Fibroblast of skin of right quadriceps (primary cell): ENCODE data around the gene TEAD1.
A peak's percentile ranks its signal among the peaks of the same experiment; 100 is the strongest.

Experiments
- DNase-seq: peaks from one replicate; pipeline ENCODE4 v3.0.0-alpha.2; 2013

TEAD1 gene

GRCh38 chr11:12667646-12668045, 6.6 kb upstream of the TEAD1 start:
- DNase-seq: no peak

DNA sequence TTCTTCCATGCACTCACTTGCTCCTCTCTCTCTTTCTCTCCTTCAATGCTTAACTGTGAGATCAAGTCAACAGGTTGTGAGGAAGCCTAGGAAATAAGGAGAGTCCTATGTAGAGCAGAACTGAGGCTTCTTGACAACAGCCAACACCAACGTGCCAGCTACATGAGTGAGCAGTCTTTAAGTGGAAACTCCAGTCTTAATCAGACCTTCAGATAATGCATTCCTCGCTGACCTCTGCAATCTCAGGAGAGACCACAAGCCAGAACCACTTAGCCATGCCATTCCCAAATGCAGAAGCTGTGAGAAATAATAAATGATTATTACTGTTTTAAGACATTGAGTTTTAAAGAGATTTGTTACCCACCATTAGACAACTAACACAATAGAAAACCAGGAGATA, 6.1 kb upstream of the TEAD1 start:
- no peak for DNase-seq

- DNase-seq: peak; percentile 40
Measured at GRCh38 chr11:12669930-12670329, 4.3 kb upstream of the TEAD1 start.

DNA sequence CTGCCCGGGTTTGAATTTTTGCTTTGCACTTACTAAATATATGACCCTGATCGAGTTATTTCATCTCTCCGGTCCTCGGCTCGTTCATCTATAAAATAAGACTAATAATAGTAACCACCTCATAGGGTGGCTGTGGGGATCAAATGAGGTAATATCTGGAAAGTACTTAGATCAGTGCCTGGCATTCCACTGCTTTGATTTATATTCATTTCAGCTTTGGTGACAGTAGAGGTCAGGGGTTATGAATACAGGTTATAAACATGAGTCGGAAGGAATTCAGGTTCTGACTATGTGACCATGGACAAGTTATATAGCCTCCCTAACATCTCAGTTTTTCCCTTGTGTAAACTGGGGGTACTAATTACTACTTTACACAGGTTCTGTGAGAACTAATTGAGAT, 2.9 kb upstream of the TEAD1 start:
- DNase-seq: peak; percentile 65

DNA sequence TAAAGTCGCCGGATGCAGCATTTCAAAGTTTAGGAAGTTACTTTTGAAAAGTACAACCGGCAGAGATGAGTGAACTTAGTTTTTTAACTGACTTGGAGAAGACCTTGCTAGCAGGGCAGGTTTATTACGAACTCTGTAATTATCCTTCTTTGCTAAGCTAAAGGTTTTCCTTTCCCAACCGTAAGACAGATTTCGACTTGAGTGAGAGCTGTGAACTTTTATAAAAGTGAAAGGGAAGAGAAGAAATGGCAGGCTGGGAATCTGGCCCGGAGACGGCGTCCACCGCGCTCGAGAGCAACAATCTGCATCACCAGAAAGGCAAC, 659 bp upstream of the TEAD1 start:
- no peak for DNase-seq

GRCh38 chr11:12674571-12674935, 332 bp downstream of the TEAD1 start:
- no peak for DNase-seq

DNA sequence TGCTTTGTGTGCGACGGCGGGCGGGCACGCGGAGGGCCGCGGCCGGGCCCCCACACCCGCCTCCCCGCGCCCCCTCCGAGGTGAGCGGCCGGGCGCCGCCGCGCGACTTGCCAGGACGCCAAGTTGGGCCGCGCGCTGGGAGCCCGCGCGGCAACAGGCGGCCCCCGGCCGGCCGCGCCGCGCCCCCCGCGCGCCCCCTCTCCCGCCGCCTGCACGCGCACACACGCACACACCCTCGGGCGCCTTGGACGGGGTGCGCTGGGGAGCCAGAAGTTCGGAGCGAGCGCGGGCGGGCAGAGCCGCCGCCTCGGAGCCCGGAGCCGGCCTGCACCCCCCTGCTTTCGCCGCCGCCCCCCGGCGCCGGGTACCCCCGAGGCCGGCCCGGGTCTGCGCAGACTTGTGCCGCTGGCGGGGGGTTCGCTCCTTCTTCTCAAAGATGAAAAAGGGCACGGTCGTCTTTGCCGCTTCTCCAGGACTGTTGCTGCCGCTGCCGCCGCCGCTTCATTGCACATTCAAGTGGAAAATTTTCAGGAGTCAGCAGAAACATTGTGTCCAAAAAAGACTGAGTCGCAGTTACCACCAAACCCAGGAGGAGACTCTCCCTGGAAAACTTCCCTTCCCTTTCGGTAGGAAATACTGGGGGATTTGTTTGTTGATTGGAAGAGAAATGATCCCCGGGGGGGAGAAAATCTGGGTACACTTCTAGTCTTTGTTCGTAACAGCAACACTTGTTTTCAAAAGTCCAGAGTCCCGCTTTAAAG, 895 bp downstream of the TEAD1 start:
- DNase-seq: no peak

DNA sequence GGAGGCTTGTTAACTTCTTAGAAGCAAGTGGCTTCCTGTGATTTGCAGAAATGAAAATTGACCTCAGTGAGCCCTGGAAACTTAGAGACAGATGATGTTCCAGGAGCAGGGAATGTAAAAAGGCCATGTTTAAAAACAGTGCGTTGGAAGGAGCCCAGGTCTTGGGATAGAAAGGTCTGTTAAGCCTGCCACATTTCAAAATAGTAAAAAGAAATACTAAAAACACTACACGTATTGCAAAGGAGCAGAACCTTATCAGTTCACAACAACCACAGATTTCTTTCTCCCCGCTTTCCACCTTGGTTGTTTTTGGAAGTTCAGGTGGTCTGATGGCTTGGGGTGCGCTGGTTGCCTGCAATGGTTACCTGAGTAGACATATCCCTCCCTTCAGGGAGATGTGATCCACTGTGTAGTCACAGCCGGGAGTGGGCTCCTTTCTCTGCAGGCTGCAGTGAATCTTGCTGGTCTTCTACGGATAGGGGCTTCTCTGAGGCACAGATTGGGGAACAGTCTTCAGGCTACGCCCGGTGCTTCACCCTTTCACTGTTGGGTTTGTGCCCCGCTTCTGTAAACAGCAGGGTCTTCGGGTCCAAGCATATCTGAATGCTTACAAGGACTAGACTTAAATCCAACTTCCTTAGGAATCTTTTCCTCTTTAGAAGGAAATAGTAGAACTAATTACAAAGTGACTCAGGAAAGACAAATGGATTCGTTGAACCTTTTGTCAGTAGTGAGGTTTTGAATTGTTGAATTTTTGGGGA, 1.9 kb downstream of the TEAD1 start:
- peak; percentile 48 for DNase-seq

- peak; percentile 50 for DNase-seq
Measured at GRCh38 chr11:12677131-12677530, 2.9 kb downstream of the TEAD1 start.

- DNase-seq: no peak
Measured at GRCh38 chr11:12678092-12678491, 3.9 kb downstream of the TEAD1 start.

- no peak for DNase-seq
Measured at GRCh38 chr11:12678991-12679390, 4.8 kb downstream of the TEAD1 start.

DNA sequence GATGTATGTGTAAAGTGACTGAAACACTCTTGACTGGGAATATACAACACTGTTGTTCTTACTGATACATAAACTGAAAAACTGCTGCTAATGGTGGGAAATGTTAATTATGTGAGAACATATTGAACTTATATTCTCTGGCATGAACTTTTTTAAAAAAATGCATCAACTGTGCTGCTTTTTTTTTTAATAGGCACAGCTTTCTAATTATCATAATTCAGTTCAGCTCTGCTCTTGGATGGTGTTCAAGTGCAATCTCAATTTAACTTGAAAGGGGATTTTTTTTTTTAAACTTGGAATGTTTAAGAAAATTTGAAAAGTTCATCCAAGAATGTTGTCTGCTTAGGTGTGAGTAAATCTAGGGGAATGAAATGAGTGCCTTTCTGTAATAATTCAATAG, 5.2 kb downstream of the TEAD1 start:
- DNase-seq: peak; percentile 68

DNA sequence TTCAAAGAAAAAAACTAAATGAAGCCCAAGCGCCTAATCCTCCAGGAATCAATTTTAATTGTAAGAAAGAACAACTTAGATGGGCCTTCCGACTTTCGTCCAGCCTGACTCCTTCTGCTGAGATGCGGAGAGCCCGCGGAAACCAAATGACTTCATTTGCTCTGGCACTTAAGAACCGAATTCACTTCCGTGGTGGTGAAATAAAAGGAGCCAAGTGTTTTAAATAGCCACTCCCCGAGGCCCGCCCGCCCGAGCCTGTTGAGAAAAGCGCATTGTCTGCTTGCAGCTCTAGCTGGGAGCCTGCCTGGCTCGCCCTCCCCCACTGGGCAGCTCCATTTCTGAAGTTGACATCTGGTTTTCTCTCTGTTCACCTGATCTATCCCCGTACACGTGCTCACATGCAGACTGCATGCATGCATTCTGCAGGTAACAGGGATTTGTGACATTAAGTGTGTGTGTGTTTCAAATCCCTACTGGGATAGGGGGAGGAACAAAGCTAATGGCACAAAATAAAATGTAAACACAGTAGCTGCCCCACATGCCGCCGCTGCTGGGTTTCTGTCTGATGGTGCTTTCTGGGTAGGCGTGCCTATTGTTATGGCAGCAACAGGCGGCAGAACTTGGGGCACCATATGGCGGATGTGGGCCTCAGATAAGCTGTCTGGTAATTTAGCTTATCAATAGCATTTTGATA, 6.2 kb downstream of the TEAD1 start:
- peak; percentile 88 for DNase-seq

GRCh38 chr11:12680940-12681258, 6.7 kb downstream of the TEAD1 start:
- no peak for DNase-seq

DNA sequence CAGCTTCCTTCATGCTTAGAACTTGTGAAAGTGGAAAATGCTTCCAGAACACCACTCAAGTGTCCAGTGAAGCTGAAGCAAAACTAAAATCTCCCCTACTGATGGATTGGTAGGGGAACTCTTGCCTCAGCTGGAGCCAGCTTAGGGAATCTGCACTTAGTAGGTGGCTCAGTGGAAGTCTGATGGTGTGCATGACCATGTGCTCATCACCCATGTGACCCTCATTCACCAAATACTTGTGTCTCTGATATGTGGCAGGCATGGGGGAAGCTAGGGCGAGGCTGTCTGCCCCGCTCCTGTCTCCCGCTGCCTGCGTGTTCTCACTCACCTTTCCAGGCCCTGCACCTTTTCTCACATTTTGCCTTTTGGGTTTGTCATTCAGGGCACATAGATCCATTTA, 7.2 kb downstream of the TEAD1 start:
- no peak for DNase-seq

DNA sequence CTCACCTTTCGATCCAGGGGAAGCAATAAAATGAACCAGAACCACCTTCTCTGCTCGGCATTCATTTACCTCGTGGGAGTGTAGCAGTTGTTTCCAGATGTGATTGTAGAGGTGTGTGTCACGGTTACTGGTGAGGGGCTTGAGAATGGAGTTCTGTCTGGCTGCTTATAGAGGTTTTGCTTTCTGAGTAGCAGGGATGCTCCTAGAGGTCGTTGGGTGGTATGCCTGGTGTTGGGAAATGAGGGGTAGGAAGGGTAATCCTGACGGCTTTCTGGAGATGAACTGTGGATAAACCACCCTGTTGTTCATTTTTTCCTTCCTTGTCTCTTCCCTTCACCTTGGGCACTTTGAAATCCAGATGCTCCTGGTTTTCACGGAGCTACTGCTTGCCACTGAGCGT, 8.1 kb downstream of the TEAD1 start:
- no peak for DNase-seq

GRCh38 chr11:12682737-12683500, 8.7 kb downstream of the TEAD1 start:
- DNase-seq: no peak

DNA sequence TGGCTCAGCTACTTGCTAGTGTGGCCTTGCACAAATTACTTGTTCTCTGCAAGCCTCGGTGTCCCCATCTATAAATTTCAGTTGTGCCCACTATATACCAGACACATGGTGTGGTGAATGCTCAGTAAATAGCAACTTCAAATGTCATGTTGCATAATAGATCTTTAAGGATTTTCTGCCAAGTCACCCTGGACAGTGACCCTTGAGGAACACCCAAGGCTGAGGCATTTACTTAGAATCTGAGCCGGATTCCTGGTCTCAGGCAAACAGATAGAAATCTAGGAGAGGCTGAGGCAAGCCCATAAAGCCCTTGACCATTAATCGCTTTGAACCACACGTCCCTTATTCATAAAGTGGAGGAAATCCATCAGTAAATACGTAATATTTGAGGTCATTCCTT, 9.7 kb downstream of the TEAD1 start:
- DNase-seq: no peak

DNA sequence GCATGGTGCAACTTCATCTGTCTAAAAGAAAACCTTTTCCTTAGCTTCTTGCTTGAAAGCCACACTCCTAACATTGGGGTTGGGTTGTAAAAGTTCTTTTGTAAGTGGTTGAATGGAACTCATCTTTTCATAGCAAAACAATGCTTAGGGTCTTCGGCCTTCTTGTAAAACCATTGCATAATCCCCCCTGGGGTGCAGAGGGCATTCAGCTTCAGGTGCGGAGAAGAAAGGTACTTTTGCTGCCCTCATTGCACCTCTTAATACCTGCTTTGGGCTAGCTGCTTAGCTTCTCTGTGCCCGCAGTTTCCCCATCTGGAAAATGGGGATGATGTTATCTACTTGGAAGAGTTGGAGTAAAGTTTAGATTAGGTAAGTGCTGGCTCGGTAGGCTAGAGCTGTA, 10.1 kb downstream of the TEAD1 start:
- no peak for DNase-seq

GRCh38 chr11:12684816-12685215, 10.6 kb downstream of the TEAD1 start:
- DNase-seq: no peak

GRCh38 chr11:12685229-12685628, 11.0 kb downstream of the TEAD1 start:
- DNase-seq: no peak

GRCh38 chr11:12686246-12687060, 12.2 kb downstream of the TEAD1 start:
- DNase-seq: no peak

DNA sequence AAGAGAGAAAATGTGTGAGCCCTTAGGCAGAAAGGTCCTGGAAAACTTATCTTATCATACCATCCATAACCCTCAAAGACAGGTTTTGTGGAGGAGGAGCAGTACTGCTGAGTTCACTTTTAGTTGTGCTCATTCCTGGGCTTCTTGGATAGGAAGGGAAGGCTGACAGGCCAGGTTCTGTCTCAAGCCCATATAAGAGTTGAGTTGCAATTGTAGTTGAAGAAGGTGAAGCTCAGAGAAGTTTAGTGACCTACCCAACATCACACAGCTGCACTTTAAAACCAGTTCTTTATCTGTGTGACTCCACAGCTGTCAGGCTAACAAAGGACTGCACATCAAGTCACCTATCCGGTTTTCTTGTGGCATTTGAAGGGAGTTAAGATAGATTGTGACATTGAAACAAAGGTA, 13.0 kb downstream of the TEAD1 start:
- DNase-seq: no peak
